ENCODE data around the gene TRO.

- TF ChIP-seq CTCF (IDR thresholded peaks at IDR 0.05) (no peak), POLR2A (IDR thresholded peaks at IDR 0.05) (no peak)
Measured at GRCh38 chrX:54885740-54886139, 34.9 kb upstream of the TRO start.
